Panc1 (cell line): ENCODE results near the gene NARS2. TPM values are rescaled to one million over a fixed set of nuclear protein-coding genes. Genes with fewer than 3 reads are reported as not detected.

ENCODE experiments used
- ATAC-seq: fragments of 200-7000 bp; cut with Tn5 transposase; 2 replicates; pipeline ENCODE4 v1.9.1; 2020; ENCODE audit warnings: mild to moderate bottlenecking, moderate library complexity
- BruUV-seq: library from RNA; stranded (reverse); fragments of 400-500 nt; replicated peaks from 2 replicates; lab custom pipeline; 2021; lab: Mats Ljungman, UMichigan
- CTCF ChIA-PET: fragments of 300-600 bp; sonication (Branson Sonifier 250); formaldehyde crosslinking; loops from one replicate; lab custom pipeline; 2022; ENCODE audit warnings: antibody characterized with exemption; lab: Charles Lee
- POLR2A ChIA-PET: fragments of 300-600 bp; sonication (Branson Sonifier 250); formaldehyde crosslinking; loops from one replicate; lab custom pipeline; 2022; ENCODE audit warnings: antibody characterized with exemption; lab: Charles Lee
- DNase-seq: peaks from one replicate; pipeline ENCODE4 v3.0.0-alpha.2; 2010; ENCODE audit warnings: low read depth, low spot score
- H3K27ac ChIP-seq: 2 replicates; pipeline ENCODE4 v1.5.1; 2011; ENCODE audit warnings: mild to moderate bottlenecking, low read length, inconsistent platforms
- H3K27me3 ChIP-seq: fragments of 200-500 bp; sonication (Bioruptor generic); 2 replicates; pipeline ENCODE4 v1.6.0; 2014; ENCODE audit warnings: low read length, inconsistent platforms; ENCODE audit not compliant: control insufficient read depth, insufficient read depth
- H3K36me3 ChIP-seq: fragments of 200-500 bp; sonication (Bioruptor generic); 2 replicates; pipeline ENCODE4 v1.5.1; 2014; ENCODE audit warnings: inconsistent platforms, mild to moderate bottlenecking, low read length, moderate library complexity; ENCODE audit not compliant: control insufficient read depth, insufficient read depth
- H3K4me1 ChIP-seq: 2 replicates; pipeline ENCODE4 v1.5.1; 2011; ENCODE audit warnings: inconsistent platforms, mild to moderate bottlenecking, low read length, moderate library complexity; ENCODE audit not compliant: control insufficient read depth, insufficient read depth
- H3K4me3 ChIP-seq, 2 experiments: 2 replicates each; pipeline ENCODE4 v1.5.1; 2011 to 2012; ENCODE audit warnings: low read depth in 2 of 2, low read length in 2 of 2, mild to moderate bottlenecking in 2 of 2, inconsistent platforms in 1 of 2, moderate library complexity in 1 of 2
- H3K9me3 ChIP-seq: fragments of 200-500 bp; sonication (Bioruptor generic); 2 replicates; pipeline ENCODE4 v1.5.1; 2014; ENCODE audit warnings: low read depth, mild to moderate bottlenecking, inconsistent platforms, low read length, moderate library complexity; ENCODE audit not compliant: control insufficient read depth, insufficient read depth
- POLR2AphosphoS5 ChIP-seq: IDR thresholded peaks from 2 replicates; pipeline ENCODE4 v1.6.1; 2012; ENCODE audit warnings: mild to moderate bottlenecking, low read depth, low read length, moderate library complexity
- SIN3A ChIP-seq: IDR thresholded peaks from 2 replicates; pipeline ENCODE4 v1.6.1; 2012; ENCODE audit warnings: low read depth, mild to moderate bottlenecking, low read length, moderate library complexity, borderline replicate concordance; ENCODE audit not compliant: insufficient read depth
- TCF7L2 ChIP-seq: IDR thresholded peaks from 2 replicates; pipeline ENCODE4 v1.6.1; 2011; ENCODE audit warnings: mild to moderate bottlenecking, low read depth, low read length, inconsistent platforms
- in situ Hi-C: cut with HindIII; loops from 2 replicates; pipeline ENCODE4 v1.10.0; 2016; ENCODE audit warnings: low sequenced_read_pairs, low pct_unique_long_range_greater_than_20kb
- intact Hi-C: fragments of 100-400 bp; cut with micrococcal nuclease; formaldehyde crosslinking; loops from one replicate; pipeline ENCODE4 v1.10.0; 2022; ENCODE audit not compliant: unreplicated experiment
- total RNA-seq: library from RNA; stranded (reverse); gene quantifications from one replicate; pipeline ENCODE4 v1.2.1, GENCODE V29; 2021; ENCODE audit not compliant: unreplicated experiment
- TF ChIP-seq, protein P1 (sequence below): fragments of 450-650 bp; IDR thresholded peaks from 2 replicates; pipeline ENCODE4 v1.5.1; 2017; ENCODE audit warnings: mild to moderate bottlenecking
- TF ChIP-seq, protein P2 (sequence below), 2 experiments: IDR thresholded peaks; 2 replicates each; pipeline ENCODE4 v1.6.1; 2011 to 2012; ENCODE audit warnings: low read depth in 2 of 2, control low read depth in 1 of 2, low read length in 1 of 2, mild to moderate bottlenecking in 1 of 2, moderate library complexity in 1 of 2; ENCODE audit not compliant: insufficient read depth in 1 of 2

Gene NARS2
- total RNA-seq, 1 experiment from 2014 or later: 29.8 TPM

DNA sequence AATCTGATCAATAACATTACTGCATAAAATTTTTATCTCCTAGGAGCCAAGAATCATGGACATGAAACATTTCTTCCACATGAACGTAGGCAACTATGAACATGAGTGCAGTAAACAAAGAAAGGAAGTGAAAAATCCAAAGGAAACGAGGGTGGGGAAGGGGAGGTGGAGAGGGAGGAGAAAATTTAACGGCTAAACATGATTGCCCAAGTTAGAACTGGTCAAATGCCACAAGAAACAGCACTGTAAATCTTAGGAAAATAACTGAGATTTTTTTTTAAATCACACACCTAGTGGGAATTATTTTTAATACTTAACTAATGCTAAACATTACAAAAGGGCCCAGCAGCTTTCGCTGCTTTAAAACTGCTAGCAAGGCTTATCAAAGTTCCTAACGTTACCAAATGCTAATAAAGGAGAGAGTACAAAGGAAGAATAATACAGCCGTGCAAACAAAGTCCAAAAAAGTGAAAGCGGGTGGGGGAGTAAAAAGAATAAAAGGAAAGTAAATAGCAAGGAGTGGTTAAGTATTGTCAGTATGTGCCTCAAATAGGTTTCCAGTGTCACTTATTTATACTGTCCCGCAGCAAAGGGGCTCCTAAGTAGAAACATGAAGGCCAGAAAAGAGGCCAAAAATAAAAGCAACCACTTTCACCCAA is 13.7 kb downstream of the NARS2 start:
- ATAC-seq: no peak
- BruUV-seq: no TSS peak
- H3K4me1 ChIP-seq: peaks cover 6% of the 10 kb centered on the region; the same call in 1 of the 2 replicates
- ChIA-PET CTCF (no interaction called here), POLR2A (no interaction called here)
- H3K27ac ChIP-seq: no peak overlapping the region
- peaks cover 7% of the 10 kb centered on the region; the same call in 1 of the 2 replicates for H3K36me3 ChIP-seq
- no peak for DNase-seq
- no peak for TF ChIP-seq SIN3A
- TF ChIP-seq TCF7L2: no peak
- TF ChIP-seq, protein P1, sequence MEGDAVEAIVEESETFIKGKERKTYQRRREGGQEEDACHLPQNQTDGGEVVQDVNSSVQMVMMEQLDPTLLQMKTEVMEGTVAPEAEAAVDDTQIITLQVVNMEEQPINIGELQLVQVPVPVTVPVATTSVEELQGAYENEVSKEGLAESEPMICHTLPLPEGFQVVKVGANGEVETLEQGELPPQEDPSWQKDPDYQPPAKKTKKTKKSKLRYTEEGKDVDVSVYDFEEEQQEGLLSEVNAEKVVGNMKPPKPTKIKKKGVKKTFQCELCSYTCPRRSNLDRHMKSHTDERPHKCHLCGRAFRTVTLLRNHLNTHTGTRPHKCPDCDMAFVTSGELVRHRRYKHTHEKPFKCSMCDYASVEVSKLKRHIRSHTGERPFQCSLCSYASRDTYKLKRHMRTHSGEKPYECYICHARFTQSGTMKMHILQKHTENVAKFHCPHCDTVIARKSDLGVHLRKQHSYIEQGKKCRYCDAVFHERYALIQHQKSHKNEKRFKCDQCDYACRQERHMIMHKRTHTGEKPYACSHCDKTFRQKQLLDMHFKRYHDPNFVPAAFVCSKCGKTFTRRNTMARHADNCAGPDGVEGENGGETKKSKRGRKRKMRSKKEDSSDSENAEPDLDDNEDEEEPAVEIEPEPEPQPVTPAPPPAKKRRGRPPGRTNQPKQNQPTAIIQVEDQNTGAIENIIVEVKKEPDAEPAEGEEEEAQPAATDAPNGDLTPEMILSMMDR: no peak
- TF ChIP-seq, protein P2, sequence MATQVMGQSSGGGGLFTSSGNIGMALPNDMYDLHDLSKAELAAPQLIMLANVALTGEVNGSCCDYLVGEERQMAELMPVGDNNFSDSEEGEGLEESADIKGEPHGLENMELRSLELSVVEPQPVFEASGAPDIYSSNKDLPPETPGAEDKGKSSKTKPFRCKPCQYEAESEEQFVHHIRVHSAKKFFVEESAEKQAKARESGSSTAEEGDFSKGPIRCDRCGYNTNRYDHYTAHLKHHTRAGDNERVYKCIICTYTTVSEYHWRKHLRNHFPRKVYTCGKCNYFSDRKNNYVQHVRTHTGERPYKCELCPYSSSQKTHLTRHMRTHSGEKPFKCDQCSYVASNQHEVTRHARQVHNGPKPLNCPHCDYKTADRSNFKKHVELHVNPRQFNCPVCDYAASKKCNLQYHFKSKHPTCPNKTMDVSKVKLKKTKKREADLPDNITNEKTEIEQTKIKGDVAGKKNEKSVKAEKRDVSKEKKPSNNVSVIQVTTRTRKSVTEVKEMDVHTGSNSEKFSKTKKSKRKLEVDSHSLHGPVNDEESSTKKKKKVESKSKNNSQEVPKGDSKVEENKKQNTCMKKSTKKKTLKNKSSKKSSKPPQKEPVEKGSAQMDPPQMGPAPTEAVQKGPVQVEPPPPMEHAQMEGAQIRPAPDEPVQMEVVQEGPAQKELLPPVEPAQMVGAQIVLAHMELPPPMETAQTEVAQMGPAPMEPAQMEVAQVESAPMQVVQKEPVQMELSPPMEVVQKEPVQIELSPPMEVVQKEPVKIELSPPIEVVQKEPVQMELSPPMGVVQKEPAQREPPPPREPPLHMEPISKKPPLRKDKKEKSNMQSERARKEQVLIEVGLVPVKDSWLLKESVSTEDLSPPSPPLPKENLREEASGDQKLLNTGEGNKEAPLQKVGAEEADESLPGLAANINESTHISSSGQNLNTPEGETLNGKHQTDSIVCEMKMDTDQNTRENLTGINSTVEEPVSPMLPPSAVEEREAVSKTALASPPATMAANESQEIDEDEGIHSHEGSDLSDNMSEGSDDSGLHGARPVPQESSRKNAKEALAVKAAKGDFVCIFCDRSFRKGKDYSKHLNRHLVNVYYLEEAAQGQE (IDR thresholded peaks at IDR 0.05; ENCODE audit: insufficient read depth in 1 of 2, low read depth in 2 of 2, low read length in 1 of 2): no peak
- TF ChIP-seq POLR2AphosphoS5: no peak
- H3K27me3 ChIP-seq: no peaks in the 10 kb centered on the region
- intact Hi-C loops (loop anchor here (5.0 kb wide), 1 partner anchor 144 kb away; the partner anchor contains the start of gene GAB2), in situ Hi-C loops (no loop called here)
- H3K4me3 ChIP-seq: no peak overlapping the region
- H3K9me3 ChIP-seq: no peaks in the 10 kb centered on the region

DNA sequence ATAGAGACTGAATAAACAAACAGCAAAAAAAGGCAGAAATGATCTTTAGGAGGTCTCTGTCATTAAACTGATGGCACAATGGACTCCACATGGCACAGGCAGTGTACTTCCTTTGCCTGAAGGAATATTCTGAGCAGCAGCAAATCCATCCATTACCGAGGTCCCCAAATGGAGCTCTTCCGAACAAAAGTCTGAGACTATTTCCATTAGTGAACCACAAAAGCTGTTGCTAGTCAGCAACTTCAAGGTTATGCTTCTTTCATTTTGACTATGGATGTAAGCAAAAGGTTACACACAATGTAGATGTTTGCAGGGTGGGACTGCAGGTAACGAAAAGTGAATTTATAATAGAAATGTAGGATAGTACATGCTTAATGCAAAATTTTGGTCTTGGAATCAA is 14.5 kb downstream of the NARS2 start:
- Histone ChIP-seq H3K4me3 (no peak overlapping the region), H3K27ac (no peak overlapping the region), H3K27me3 (no peaks in the 10 kb centered on the region), H3K36me3 (peaks cover 3% of the 10 kb centered on the region; the same call in 1 of the 2 replicates), H3K4me1 (peaks cover 6% of the 10 kb centered on the region; the same call in 1 of the 2 replicates), H3K9me3 (no peaks in the 10 kb centered on the region)
- intact Hi-C loops: loop anchor here (5.0 kb wide), 1 partner anchor 143 kb away; the partner anchor contains the start of gene GAB2
- BruUV-seq: no TSS peak
- TF ChIP-seq TCF7L2: no peak
- TF ChIP-seq, protein P1: no peak
- TF ChIP-seq, protein P2 (IDR thresholded peaks at IDR 0.05; ENCODE audit: insufficient read depth in 1 of 2, low read depth in 2 of 2, low read length in 1 of 2): no peak
- no peak for TF ChIP-seq SIN3A
- no peak for TF ChIP-seq POLR2AphosphoS5
- in situ Hi-C loops: no loop called here
- POLR2A ChIA-PET: interaction anchor here (0.5 kb wide), 1 partner anchor 89 kb away, joined by 6 read pairs; no protein-coding TSS in a partner anchor
- ATAC-seq: no peak
- DNase-seq: no peak
- CTCF ChIA-PET: no interaction called here
